ENCODE measurements around the gene CRABP2. TPM values are rescaled to one million over a fixed set of nuclear protein-coding genes. Genes with fewer than 3 reads are reported as not detected.

The CRABP2 gene
- total and polyA plus RNA-seq, 12 donors, result 3.1 to 17.8 (median 7.2) TPM

GRCh38 chr1:156658945-156659574 is 46.3 kb downstream of the CRABP2 start:
- H3K36me3 ChIP-seq (replicated peaks in 1 of 2), result no peaks in the 10 kb centered on the region
- 66 to 80% (median 78%) methylated on average over 5 to 10 of the region's 10 CpGs for WGBS, 4 donors
- H3K27ac ChIP-seq, result no peak overlapping the region
- intact Hi-C loops (cut with DNase I), result loop anchor here in 1 of 2 donors (5.0 kb wide), 1 partner anchor 37 kb away; no protein-coding TSS in a partner anchor
- no peaks in the 10 kb centered on the region for H3K9me3 ChIP-seq (replicated peaks in 1 of 3)
- no peak overlapping the region for H3K4me3 ChIP-seq
- peak in 1 of 7 donors; percentile 15 for DNase-seq
- peaks cover 36 to 72% of the 10 kb centered on the region in 2 donors for H3K4me1 ChIP-seq (replicated peaks in 1 of 2)
- no peaks in the 10 kb centered on the region for H3K27me3 ChIP-seq
- TF ChIP-seq CTCF (IDR thresholded peaks at IDR 0.05), result no peak
- TF ChIP-seq POLR2A (IDR thresholded peaks at IDR 0.05), result no peak

- WGBS, 4 donors, result 86 to 91% (median 90%) methylated on average over 6 to 14 of the region's 14 CpGs
Measured at GRCh38 chr1:156658496-156658895, 46.9 kb downstream of the CRABP2 start.

GRCh38 chr1:156657741-156658319 is 47.6 kb downstream of the CRABP2 start:
- H3K4me1 ChIP-seq (replicated peaks in 1 of 2), result peaks cover 35 to 60% of the 10 kb centered on the region in 2 donors
- peak overlapping the region in 1 of 4 donors; percentile 10 for H3K4me3 ChIP-seq
- intact Hi-C loops (cut with DNase I), result loop anchor here (2.0 to 5.0 kb wide), 2 partner anchors 31 to 36 kb away; no protein-coding TSS in a partner anchor
- H3K9me3 ChIP-seq (replicated peaks in 1 of 3), result no peaks in the 10 kb centered on the region
- TF ChIP-seq CTCF (IDR thresholded peaks at IDR 0.05) (peak in 2 of 6 experiments; percentile 27 to 35), POLR2A (IDR thresholded peaks at IDR 0.05) (no peak)
- no peaks in the 10 kb centered on the region for H3K36me3 ChIP-seq (replicated peaks in 1 of 2)
- no peak overlapping the region for H3K27ac ChIP-seq
- WGBS, 4 donors, result 16 to 31% (median 22%) methylated on average over 12 to 15 of the region's 15 CpGs
- H3K27me3 ChIP-seq, result no peaks in the 10 kb centered on the region
- no peak for DNase-seq

More at GRCh38 chr1:156658496-156658895, 46.9 kb downstream of the CRABP2 start:
- DNase-seq, result no peak
- Histone ChIP-seq H3K27ac (no peak overlapping the region), H3K9me3 (replicated peaks in 1 of 3) (no peaks in the 10 kb centered on the region), H3K4me1 (replicated peaks in 1 of 2) (peaks cover 35 to 66% of the 10 kb centered on the region in 2 donors), H3K36me3 (replicated peaks in 1 of 2) (no peaks in the 10 kb centered on the region), H3K27me3 (no peaks in the 10 kb centered on the region), H3K4me3 (no peak overlapping the region)
- intact Hi-C loops (cut with DNase I), result loop anchor here in 1 of 2 donors (5.0 kb wide), 1 partner anchor 36 kb away; no protein-coding TSS in a partner anchor
- TF ChIP-seq POLR2A (IDR thresholded peaks at IDR 0.05) (no peak), CTCF (IDR thresholded peaks at IDR 0.05) (no peak)

Measured in adrenal gland (tissue), 12 donors.